ENCODE measurements around the gene APMAP.

APMAP gene

DNA sequence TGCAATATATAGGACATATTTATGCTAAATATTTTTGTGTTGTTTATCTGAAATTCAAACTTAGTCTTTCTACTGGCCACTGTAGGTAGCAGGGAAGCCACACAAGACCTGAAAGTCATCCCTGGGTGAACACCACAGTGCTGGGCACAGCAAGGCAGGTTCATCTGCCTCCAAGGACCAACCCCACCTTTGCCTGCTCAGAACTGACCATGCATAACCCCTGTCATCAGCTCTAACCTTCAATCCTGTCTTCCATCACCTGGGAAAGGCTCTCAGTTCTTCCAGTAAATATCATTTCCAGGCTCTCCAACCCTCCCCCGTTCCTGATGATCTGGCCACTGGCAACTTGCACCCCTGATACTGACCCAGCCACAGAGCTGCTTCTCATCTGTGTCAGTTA is 76.1 kb downstream of the APMAP start:
- no peak overlapping the region for H3K4me3 ChIP-seq (replicated peaks; ENCODE audit: low read depth, low read length)
- DNase-seq (ENCODE audit: low read depth): no peak
- TF ChIP-seq, protein P1, sequence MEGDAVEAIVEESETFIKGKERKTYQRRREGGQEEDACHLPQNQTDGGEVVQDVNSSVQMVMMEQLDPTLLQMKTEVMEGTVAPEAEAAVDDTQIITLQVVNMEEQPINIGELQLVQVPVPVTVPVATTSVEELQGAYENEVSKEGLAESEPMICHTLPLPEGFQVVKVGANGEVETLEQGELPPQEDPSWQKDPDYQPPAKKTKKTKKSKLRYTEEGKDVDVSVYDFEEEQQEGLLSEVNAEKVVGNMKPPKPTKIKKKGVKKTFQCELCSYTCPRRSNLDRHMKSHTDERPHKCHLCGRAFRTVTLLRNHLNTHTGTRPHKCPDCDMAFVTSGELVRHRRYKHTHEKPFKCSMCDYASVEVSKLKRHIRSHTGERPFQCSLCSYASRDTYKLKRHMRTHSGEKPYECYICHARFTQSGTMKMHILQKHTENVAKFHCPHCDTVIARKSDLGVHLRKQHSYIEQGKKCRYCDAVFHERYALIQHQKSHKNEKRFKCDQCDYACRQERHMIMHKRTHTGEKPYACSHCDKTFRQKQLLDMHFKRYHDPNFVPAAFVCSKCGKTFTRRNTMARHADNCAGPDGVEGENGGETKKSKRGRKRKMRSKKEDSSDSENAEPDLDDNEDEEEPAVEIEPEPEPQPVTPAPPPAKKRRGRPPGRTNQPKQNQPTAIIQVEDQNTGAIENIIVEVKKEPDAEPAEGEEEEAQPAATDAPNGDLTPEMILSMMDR (IDR thresholded peaks at IDR 0.05; ENCODE audit: low read length, missing control alignments): no peak

- TF ChIP-seq, protein P1 (IDR thresholded peaks at IDR 0.05; ENCODE audit: low read length, missing control alignments): no peak
- no peak overlapping the region for H3K4me3 ChIP-seq (replicated peaks; ENCODE audit: low read depth, low read length)
- no peak for DNase-seq (ENCODE audit: low read depth)
These were observed 76.7 kb downstream of the APMAP start for GRCh38 chr20:24915892-24916291.

GRCh38 chr20:24915440-24915839 is 77.1 kb downstream of the APMAP start:
- TF ChIP-seq, protein P1 (IDR thresholded peaks at IDR 0.05; ENCODE audit: low read length, missing control alignments): no peak
- no peak for DNase-seq (ENCODE audit: low read depth)

DNA sequence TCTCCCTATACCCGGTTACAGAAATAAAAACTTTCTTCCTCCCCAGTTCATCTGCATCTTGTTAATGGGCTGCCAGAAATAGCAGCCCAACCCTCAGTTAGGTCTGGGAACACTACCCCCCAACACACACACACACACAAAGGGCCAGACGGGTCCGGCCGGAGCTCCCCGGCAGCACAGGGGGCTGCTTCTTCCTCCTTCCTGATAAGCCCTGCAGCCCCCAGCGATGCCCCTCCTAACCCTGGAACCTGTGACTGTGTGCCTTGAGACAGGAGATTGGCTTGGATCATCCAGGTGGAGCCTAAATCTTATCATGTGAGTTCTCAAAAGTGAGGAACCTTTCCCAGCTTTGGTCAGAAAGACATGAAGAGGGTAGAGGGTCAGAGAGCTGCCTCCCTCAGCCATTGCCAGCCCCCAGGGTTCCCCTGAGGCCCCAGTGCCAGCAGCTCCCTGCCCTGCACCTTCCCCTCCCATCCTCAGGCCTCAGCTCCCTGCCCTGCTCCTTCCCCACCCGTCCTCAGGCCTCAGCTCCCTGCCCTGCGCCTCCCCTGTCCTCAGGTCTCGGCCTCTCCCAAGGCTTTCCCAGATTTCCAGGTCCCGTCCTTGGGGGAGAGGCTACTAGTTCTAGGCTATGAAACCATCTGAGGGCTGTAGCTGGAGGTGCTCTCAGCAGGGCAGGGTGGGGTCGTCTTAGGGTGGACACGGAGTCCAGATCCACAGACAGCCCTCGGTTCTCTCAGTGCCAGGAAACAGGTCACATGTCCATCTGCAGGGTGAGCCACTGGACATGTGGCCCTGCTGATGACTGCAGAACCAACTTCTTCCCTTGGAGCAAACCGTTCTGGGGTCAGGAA is 77.9 kb downstream of the APMAP start:
- TF ChIP-seq, protein P1 (IDR thresholded peaks at IDR 0.05; ENCODE audit: low read length, missing control alignments): no peak
- no peak for DNase-seq (ENCODE audit: low read depth)
- H3K4me3 ChIP-seq (replicated peaks; ENCODE audit: low read depth, low read length): no peak overlapping the region

More at GRCh38 chr20:24915440-24915839, 77.1 kb downstream of the APMAP start:
- no peak overlapping the region for H3K4me3 ChIP-seq (replicated peaks; ENCODE audit: low read depth, low read length)

GRCh38 chr20:24913076-24913628 is 79.4 kb downstream of the APMAP start:
- TF ChIP-seq, protein P1 (IDR thresholded peaks at IDR 0.05; ENCODE audit: low read length, missing control alignments): no peak
- no peak for DNase-seq (ENCODE audit: low read depth)
- no peak overlapping the region for H3K4me3 ChIP-seq (replicated peaks; ENCODE audit: low read depth, low read length)

Measured in fibroblast of pulmonary artery (primary cell).